GM18909 (cell line): ENCODE data around the gene PRR20G.
"Not testable (repeated sequence)": the region's sequence is repeated elsewhere in the genome, so short reads cannot be mapped to it uniquely, and the experiment has no call there.

Experiments
- ATAC-seq: cut with Tn5 transposase; IDR thresholded peaks from one replicate; pipeline ENCODE4 v1.9.1; 2021; ENCODE audit warnings: mild to moderate bottlenecking; ENCODE audit not compliant: unreplicated experiment, poor library complexity

Gene PRR20G

GRCh38 chr3:127304121-127304744, 16.4 kb upstream of the PRR20G start:
- no peak for ATAC-seq

DNA sequence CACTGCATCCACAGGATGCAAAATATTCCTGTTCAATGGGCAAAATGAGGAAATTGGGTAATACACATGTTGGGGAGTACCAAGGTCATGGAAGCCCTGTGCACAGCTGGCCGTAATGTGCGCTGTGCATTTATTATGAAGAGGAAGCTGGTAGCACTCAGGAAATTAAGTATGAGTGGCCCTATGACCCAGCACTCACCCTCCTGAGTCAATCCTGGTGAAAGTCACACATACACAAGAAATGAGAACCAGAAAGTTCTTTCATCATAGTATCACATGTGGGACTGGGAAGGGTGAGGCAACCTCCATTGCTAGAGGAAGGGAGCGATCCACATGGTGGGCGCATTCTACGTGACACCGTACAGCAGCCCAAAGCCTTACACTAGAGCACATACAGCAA, 11.4 kb upstream of the PRR20G start:
- no peak for ATAC-seq

DNA sequence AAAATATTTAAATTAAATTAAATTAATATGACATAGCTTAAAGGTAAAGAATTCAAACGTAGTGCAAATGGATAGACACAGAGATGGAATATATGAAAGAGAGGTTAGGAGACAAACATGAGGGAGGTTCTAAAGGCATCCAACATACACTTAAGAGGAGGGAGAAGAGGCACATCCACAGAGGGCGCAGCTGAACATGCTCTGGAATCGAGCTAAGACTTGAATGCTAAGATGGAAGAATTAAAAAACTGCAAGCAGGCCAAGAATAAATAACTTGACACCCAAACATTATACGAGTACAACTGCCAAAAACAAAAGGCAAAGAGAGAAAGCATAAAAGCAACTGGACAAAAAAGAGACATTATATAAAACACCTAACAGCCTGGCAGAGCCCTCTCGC, 9.1 kb upstream of the PRR20G start:
- no peak for ATAC-seq

DNA sequence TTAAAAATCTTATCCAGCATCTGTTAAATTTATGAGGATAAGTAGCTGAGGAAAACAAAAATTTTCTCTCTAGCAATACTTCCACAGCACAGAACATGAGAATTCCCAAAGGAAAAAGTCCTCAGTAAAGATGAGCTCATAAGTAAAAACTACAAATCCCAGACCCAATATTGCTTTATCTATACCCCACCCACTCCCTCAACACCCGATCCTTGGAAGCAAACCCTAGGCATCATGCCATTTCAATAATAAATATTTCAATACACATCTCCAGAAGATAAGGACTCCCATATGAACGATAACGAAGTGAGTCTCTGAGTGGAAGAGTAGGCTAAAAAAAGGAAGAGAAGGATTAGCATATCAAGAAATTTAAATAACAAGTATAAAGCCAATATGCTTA, 8.3 kb upstream of the PRR20G start:
- no peak for ATAC-seq

DNA sequence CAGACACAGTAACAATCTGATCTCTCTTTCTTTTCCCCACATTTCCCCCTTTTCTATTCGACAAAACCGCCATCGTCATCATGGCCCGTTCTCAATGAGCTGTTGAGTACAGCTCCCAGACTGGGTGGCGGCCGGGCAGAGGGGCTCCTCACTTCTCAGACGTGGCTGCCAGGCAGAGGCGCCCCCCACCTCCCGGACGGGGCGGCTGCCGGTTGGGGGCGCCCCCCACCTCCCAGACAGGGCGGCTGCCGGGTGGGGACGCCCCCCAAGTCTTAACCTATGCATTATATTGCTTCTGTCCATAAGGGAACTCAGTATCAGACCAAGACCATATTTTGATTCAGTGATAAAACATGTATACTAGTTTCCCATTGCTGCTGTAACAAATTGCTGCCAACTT, 5.8 kb upstream of the PRR20G start:
- not testable (repeated sequence) for ATAC-seq

DNA sequence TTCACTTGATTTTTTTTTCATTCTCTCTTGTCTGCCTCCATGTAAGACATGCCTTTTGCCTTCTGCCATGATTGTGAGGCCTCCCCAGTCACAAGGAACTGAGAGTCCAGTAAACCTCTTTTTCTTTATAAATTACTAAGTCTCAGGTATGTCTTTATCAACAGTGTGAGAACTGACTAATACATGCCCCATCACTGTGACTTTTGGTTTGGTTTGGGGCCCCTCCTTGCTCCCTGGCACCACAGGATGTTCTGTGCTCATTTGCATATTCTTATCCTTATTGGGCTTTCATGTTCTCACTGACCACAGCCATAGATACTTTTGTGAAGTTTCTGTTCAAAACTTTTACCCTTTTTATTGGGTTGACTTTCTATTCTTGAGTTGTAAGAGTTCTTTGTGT, 3.8 kb upstream of the PRR20G start:
- no peak for ATAC-seq

- ATAC-seq = no peak
Observed at GRCh38 chr3:127291114-127291513, 3.3 kb upstream of the PRR20G start.

DNA sequence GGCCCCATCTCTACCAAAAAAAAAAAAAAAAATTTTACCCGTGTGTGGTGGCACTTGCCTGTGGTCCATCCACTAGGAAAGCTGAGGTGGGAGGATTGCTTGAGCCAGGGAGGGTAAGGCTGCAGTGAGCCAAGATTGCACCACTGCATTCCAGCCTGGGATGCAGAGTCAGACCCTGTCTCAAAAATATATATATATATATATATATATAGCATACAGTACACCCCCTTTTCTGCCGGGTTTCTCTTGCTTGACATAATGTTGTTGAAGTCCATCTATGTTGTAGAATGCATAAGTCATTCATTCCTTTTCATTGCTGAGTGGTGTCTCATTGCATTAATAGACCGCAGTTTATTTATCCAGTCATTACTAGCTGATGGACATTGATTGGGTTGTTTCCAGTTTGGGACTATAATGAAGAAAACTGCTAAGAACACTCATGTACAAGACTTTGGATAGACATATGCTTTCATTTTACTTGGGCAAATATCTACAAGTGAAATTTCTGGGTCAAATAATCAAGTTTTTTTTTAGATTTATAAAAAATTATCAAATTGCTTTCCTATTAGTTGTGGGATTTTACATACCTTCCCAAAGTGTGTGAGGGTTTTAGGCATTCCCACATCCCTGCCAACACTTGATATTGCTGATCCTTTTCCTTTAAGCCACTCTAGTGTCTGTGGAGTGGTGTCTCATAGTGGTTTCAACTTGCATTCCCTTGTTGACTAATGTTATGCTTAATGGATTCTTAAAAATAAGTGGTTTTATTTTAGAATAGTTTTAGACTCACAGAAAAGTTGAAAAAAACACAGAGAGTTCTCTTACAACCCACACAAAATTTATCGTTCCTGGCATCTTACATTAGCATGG, 2.1 kb upstream of the PRR20G start:
- ATAC-seq = no peak

- ATAC-seq = no peak
Observed at GRCh38 chr3:127288921-127289705, 1.3 kb upstream of the PRR20G start.

DNA sequence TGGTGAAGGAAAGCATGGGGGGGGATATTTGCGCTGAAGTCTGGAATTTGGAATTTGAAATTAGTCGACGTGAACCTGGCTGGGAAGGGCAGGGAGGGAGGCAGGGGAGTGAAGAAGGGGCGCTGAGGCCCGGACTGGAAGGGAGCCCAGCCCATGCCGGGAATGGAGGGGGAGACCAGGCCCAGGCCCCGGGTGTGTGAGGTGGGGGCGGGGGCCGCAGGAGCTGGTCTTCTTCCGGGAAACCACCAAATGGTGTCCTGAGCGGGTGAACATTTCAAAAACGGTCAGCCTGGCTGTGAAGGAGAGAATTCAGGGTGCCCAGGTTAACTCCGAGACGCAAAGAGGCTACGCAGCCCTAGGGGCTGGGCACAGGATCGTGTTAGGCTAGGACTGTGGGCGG, 497 bp upstream of the PRR20G start:
- no peak for ATAC-seq

DNA sequence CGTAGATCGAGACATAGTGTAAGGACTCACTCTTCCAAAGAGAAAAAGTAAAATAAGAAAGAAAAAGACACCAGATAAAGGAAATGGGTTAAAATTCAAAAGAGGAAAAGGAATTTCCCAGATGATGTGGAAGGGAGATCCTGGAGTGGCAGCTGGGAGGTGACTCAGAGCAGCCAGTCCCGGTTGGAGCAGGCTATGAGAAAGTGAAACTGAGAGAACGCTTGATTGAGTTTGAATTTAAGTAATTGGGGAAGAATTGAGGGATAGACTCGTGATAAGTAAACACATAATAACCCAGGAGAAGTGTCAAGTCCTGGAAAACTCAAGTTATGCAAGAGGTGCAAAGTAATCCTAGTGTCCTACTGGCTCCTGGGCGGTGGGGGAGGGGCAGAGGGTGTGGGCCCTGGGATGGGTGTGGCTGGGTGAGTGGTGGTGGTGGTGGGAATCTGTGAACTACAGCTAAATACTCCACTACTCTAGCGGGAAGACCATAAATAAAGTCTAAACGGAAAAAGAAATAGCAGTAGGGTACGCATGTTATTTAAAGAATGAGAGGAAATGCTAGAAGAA, 1.2 kb downstream of the PRR20G start:
- no peak for ATAC-seq

- no peak for ATAC-seq
Observed at GRCh38 chr3:127284258-127284657, 3.6 kb downstream of the PRR20G start.

- ATAC-seq = no peak
Observed at GRCh38 chr3:127277561-127277960, 10.3 kb downstream of the PRR20G start.

GRCh38 chr3:127276995-127277394, 10.9 kb downstream of the PRR20G start:
- ATAC-seq = no peak

DNA sequence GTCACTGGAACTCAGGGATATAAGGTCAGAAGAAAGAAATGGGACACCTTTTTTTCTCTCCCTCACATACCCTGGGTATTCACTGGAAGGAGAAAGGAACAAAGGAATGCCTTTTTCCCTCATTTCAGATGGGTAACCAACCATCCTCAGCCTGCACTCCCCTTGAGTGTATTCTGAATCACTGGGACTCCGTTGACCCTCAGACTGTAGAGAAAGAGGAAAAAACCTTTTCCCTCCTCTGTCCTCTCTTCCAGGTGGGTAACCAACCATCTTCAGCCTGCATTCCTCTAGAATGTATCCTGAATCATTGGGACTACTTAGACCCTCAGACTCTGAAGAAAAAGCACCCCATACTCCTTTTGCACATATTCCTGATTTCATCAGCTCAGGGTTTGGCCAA, 11.4 kb downstream of the PRR20G start:
- ATAC-seq = no peak

- no peak for ATAC-seq
Observed at GRCh38 chr3:127275287-127275781, 12.5 kb downstream of the PRR20G start.

DNA sequence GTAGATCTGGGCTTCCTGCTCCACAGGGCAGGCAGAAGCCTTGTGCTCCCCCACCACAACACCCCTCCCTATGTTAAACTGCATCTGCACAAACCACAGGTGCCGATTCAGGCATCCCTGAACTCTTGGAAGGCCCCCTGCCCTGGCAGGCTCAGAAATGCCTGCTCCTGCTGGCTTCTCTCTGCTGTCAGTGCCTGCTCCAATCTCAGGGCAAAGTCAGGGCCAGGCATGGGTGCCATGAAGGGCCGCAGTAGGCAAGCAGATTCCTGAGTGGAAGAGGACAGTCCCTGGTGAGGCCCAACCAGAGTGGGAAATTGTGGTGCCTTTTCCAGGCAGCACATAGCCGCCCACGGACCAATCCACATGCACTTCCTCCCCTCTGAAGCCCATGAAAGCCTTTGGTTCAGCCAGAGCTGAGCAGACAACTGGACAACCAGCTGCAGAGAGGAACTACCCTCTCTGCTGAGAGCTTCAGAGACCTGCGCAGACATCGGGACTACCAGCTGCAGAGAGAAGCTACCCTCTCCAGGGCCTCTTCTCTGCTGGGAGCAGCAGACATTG, 13.6 kb downstream of the PRR20G start:
- ATAC-seq = no peak

DNA sequence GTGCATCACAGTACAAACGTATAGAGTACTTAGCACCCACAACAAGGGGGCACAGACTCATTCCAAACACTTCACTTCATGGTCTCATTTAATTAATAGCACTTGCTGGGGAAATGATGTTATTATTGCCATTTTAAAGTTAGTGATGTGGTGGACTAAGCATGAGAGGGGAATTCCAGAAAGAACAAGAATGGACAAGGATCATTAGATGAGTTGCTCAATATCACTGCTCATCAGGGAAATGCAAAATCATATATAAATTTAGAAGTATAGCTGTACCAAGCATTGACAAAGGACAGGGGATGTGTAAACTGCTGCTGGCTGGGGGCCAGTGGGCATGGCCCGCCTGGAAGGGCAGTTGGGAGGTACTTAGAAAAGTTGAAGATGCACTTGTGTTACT, 14.6 kb downstream of the PRR20G start:
- ATAC-seq = no peak

- no peak for ATAC-seq
Observed at GRCh38 chr3:127266186-127266585, 21.7 kb downstream of the PRR20G start.

- ATAC-seq = no peak
Observed at GRCh38 chr3:127265581-127265981, 22.3 kb downstream of the PRR20G start.
